ENCODE data around the gene TRMT112.
A peak's percentile ranks its signal among the peaks of the same experiment; 100 is the strongest.

TRMT112 gene

GRCh38 chr11:64359712-64360445 lies 42.5 kb upstream of the TRMT112 start:
- DNase-seq (ENCODE audit: low read depth, low spot score) = no peak

GRCh38 chr11:64358907-64359711 lies 41.8 kb upstream of the TRMT112 start, which contains the start of gene RPS6KA4:
Gene RPS6KA4 (plus strand): TSS chr11:64359162. CDS start chr11:64359236, 74 bp downstream.
- no peak for DNase-seq (ENCODE audit: low read depth, low spot score)
- TF ChIP-seq ZNF274 (IDR thresholded peaks at IDR 0.05; ENCODE audit: low read depth, low read length) = no peak
- TF ChIP-seq YY1 (IDR thresholded peaks at IDR 0.05; ENCODE audit: insufficient read depth, insufficient read length) = no peak
- no peak for TF ChIP-seq SUZ12 (IDR thresholded peaks at IDR 0.05; ENCODE audit: extremely low read depth, insufficient read depth, insufficient read length)
- Histone ChIP-seq H3K4me3 (ENCODE audit: insufficient read length, low read depth) (peak within 1 kb of the TSS; percentile 95), H3K9me3 (ENCODE audit: insufficient read depth, low read length) (no peaks in the 10 kb centered on the region), H3K36me3 (ENCODE audit: insufficient read depth, insufficient read length, low read length) (peaks cover 43% of the 10 kb centered on the region), H3K27me3 (ENCODE audit: insufficient read depth, insufficient read length) (no peaks in the 10 kb centered on the region), H3K9ac (ENCODE audit: insufficient read length, low read depth) (peak within 1 kb of the TSS; percentile 94), H3K4me1 (ENCODE audit: insufficient read depth, insufficient read length) (peaks cover 47% of the 10 kb centered on the region)

More at GRCh38 chr11:64359712-64360445, 42.5 kb upstream of the TRMT112 start:
- peak overlapping the region; percentile 94 for H3K9ac ChIP-seq (ENCODE audit: insufficient read length, low read depth)
- no peaks in the 10 kb centered on the region for H3K27me3 ChIP-seq (ENCODE audit: insufficient read depth, insufficient read length)
- TF ChIP-seq SUZ12 (IDR thresholded peaks at IDR 0.05; ENCODE audit: extremely low read depth, insufficient read depth, insufficient read length) (no peak), ZNF274 (IDR thresholded peaks at IDR 0.05; ENCODE audit: low read depth, low read length) (no peak), YY1 (IDR thresholded peaks at IDR 0.05; ENCODE audit: insufficient read depth, insufficient read length) (no peak)
- H3K36me3 ChIP-seq (ENCODE audit: insufficient read depth, insufficient read length, low read length) = peaks cover 48% of the 10 kb centered on the region
- no peaks in the 10 kb centered on the region for H3K9me3 ChIP-seq (ENCODE audit: insufficient read depth, low read length)
- H3K4me1 ChIP-seq (ENCODE audit: insufficient read depth, insufficient read length) = peaks cover 43% of the 10 kb centered on the region
- H3K4me3 ChIP-seq (ENCODE audit: insufficient read length, low read depth) = peak overlapping the region; percentile 95

DNA sequence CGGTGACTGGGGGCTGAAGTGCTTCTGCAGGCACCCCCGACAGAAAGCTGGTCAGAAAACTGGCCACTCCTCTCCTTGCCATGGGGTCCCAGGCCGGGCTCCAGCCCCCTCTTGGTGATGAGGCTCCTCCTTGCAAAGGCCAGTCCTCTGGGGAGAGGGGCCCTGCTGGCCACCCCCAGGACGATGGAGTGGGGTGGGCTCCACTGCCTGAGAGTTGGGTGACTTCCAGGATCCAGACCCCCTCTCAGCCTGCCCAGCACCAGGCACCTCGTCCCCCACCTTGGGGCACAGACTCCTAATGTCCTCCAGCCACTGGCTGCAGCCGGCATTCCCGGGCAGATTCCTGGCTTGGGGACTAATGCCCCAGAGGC lies 41.2 kb upstream of the TRMT112 start:
- Histone ChIP-seq H3K4me3 (ENCODE audit: insufficient read length, low read depth) (peak overlapping the region; percentile 95), H3K4me1 (ENCODE audit: insufficient read depth, insufficient read length) (peaks cover 48% of the 10 kb centered on the region), H3K36me3 (ENCODE audit: insufficient read depth, insufficient read length, low read length) (peaks cover 37% of the 10 kb centered on the region), H3K9ac (ENCODE audit: insufficient read length, low read depth) (peak overlapping the region; percentile 94), H3K9me3 (ENCODE audit: insufficient read depth, low read length) (no peaks in the 10 kb centered on the region), H3K27me3 (ENCODE audit: insufficient read depth, insufficient read length) (no peaks in the 10 kb centered on the region)
- TF ChIP-seq ZNF274 (IDR thresholded peaks at IDR 0.05; ENCODE audit: low read depth, low read length) (no peak), SUZ12 (IDR thresholded peaks at IDR 0.05; ENCODE audit: extremely low read depth, insufficient read depth, insufficient read length) (no peak), YY1 (IDR thresholded peaks at IDR 0.05; ENCODE audit: insufficient read depth, insufficient read length) (no peak)
- no peak for DNase-seq (ENCODE audit: low read depth, low spot score)

GRCh38 chr11:64357904-64358535 lies 40.7 kb upstream of the TRMT112 start:
- H3K4me3 ChIP-seq (ENCODE audit: insufficient read length, low read depth) = peak overlapping the region; percentile 95
- no peaks in the 10 kb centered on the region for H3K9me3 ChIP-seq (ENCODE audit: insufficient read depth, low read length)
- peaks cover 48% of the 10 kb centered on the region for H3K4me1 ChIP-seq (ENCODE audit: insufficient read depth, insufficient read length)
- H3K36me3 ChIP-seq (ENCODE audit: insufficient read depth, insufficient read length, low read length) = peaks cover 32% of the 10 kb centered on the region
- no peaks in the 10 kb centered on the region for H3K27me3 ChIP-seq (ENCODE audit: insufficient read depth, insufficient read length)
- peak overlapping the region; percentile 94 for H3K9ac ChIP-seq (ENCODE audit: insufficient read length, low read depth)
- no peak for DNase-seq (ENCODE audit: low read depth, low spot score)
- no peak for TF ChIP-seq YY1 (IDR thresholded peaks at IDR 0.05; ENCODE audit: insufficient read depth, insufficient read length)
- TF ChIP-seq ZNF274 (IDR thresholded peaks at IDR 0.05; ENCODE audit: low read depth, low read length) = no peak
- no peak for TF ChIP-seq SUZ12 (IDR thresholded peaks at IDR 0.05; ENCODE audit: extremely low read depth, insufficient read depth, insufficient read length)

GRCh38 chr11:64357446-64357845 lies 40.1 kb upstream of the TRMT112 start:
- H3K4me1 ChIP-seq (ENCODE audit: insufficient read depth, insufficient read length) = peaks cover 48% of the 10 kb centered on the region
- DNase-seq (ENCODE audit: low read depth, low spot score) = no peak
- TF ChIP-seq SUZ12 (IDR thresholded peaks at IDR 0.05; ENCODE audit: extremely low read depth, insufficient read depth, insufficient read length) (no peak), ZNF274 (IDR thresholded peaks at IDR 0.05; ENCODE audit: low read depth, low read length) (no peak), YY1 (IDR thresholded peaks at IDR 0.05; ENCODE audit: insufficient read depth, insufficient read length) (no peak)
- H3K27me3 ChIP-seq (ENCODE audit: insufficient read depth, insufficient read length) = no peaks in the 10 kb centered on the region
- H3K9me3 ChIP-seq (ENCODE audit: insufficient read depth, low read length) = no peaks in the 10 kb centered on the region
- peaks cover 26% of the 10 kb centered on the region for H3K36me3 ChIP-seq (ENCODE audit: insufficient read depth, insufficient read length, low read length)
- H3K4me3 ChIP-seq (ENCODE audit: insufficient read length, low read depth) = no peak overlapping the region
- H3K9ac ChIP-seq (ENCODE audit: insufficient read length, low read depth) = peak overlapping the region; percentile 57

DNA sequence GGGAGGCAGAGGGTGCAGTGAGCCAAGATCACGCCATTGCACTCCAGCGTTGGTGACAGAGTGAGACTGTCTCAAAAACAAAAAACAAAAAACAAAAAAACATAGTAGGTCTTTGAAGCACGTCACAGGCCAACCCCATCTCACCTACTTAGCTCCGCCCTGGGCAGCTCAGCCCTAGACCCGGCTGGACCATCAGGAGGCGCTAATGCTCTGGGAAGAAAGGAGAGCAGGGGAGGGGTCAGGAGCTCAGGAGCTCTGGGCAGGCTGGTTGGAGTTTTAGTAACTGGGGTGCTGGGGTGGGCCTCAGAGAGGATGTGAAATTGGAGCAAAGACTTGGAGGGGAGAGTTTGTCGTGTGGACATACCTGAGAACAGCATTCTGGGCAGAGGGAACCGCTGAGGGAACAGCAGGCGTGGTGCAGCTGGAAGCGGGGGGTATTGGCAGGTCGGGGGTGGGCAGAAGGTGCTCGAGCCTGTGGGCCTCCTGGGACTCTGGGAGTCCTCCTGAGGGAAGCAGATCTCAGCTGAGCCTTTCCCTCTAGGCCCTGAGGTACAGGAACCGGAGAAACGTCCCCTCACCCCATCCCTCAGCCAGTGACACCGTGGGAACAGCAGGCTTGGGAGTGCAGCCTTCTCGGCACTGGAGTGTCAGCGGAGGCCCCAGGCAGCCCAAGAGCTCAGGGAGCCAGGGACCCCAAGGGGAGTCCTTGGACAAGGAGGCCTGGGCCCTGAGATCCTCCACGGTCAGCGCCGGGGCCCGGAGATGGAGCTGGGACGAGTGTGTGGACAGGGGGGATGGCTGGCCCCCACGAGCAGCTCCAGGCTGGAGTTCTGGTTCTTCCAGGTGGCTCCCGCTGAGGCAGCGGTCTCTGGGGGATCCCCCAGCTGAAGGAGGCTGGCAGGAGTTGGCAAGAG lies 39.4 kb upstream of the TRMT112 start:
- TF ChIP-seq YY1 (IDR thresholded peaks at IDR 0.05; ENCODE audit: insufficient read depth, insufficient read length) = no peak
- TF ChIP-seq ZNF274 (IDR thresholded peaks at IDR 0.05; ENCODE audit: low read depth, low read length) = no peak
- TF ChIP-seq SUZ12 (IDR thresholded peaks at IDR 0.05; ENCODE audit: extremely low read depth, insufficient read depth, insufficient read length) = no peak
- H3K9ac ChIP-seq (ENCODE audit: insufficient read length, low read depth) = peak overlapping the region; percentile 62
- no peaks in the 10 kb centered on the region for H3K27me3 ChIP-seq (ENCODE audit: insufficient read depth, insufficient read length)
- H3K9me3 ChIP-seq (ENCODE audit: insufficient read depth, low read length) = no peaks in the 10 kb centered on the region
- H3K4me1 ChIP-seq (ENCODE audit: insufficient read depth, insufficient read length) = peaks cover 48% of the 10 kb centered on the region
- DNase-seq (ENCODE audit: low read depth, low spot score) = peak; percentile 81
- H3K36me3 ChIP-seq (ENCODE audit: insufficient read depth, insufficient read length, low read length) = peaks cover 19% of the 10 kb centered on the region
- no peak overlapping the region for H3K4me3 ChIP-seq (ENCODE audit: insufficient read length, low read depth)

Data from NT2/D1 (cell line).